Naive thymus-derived CD4-positive, alpha-beta T cell (primary cell): Measurements from ENCODE around the gene EZH2. TPM values are rescaled to one million over a fixed set of nuclear protein-coding genes. Genes with fewer than 3 reads are reported as not detected.
A peak's percentile ranks its signal among the peaks of the same experiment; 100 is the strongest.

Experiments
- ATAC-seq: fragments of 150-1000 bp; cut with Tn5 transposase; 2 replicates; pipeline ENCODE4 v1.10.0; 2021; ENCODE audit warnings: mild to moderate bottlenecking, moderate library complexity
- CTCF ChIA-PET: fragments of 350-600 bp; sonication (Branson Sonifier 250); formaldehyde crosslinking; loops from one replicate; lab custom pipeline; 2021; ENCODE audit warnings: antibody characterized with exemption; lab: Charles Lee
- POLR2A ChIA-PET: fragments of 350-600 bp; sonication (Branson Sonifier 250); formaldehyde crosslinking; loops from one replicate; lab custom pipeline; 2021; ENCODE audit warnings: antibody characterized with exemption, inconsistent platforms; lab: Charles Lee
- DNase-seq, 9 donors: peaks; one replicate each; pipeline versions ENCODE4 v3.0.0 to v3.0.0-alpha.2; 2020 to 2022; ENCODE audit warnings: mixed read lengths in 1 of 9
- H3K27ac ChIP-seq: one replicate; pipeline ENCODE4 v1.7.0; 2013; ENCODE audit warnings: mild to moderate bottlenecking, low read depth, low read length, moderate library complexity
- H3K27me3 ChIP-seq, 2 donors: one replicate each; pipeline ENCODE4 v1.7.0; 2013; ENCODE audit warnings: low read length in 2 of 2, mild to moderate bottlenecking in 2 of 2, moderate library complexity in 2 of 2; ENCODE audit not compliant: control insufficient read depth in 2 of 2, insufficient read depth in 2 of 2
- H3K36me3 ChIP-seq, 3 experiments: 1 replicate in 2 of 3; 2 replicates in 1 of 3; pipeline ENCODE4 v1.7.0; 2013; ENCODE audit warnings: low read length in 3 of 3, mild to moderate bottlenecking in 3 of 3, moderate library complexity in 1 of 3; ENCODE audit not compliant: insufficient read depth in 3 of 3, control insufficient read depth in 2 of 3
- H3K4me1 ChIP-seq, 2 donors: one replicate each; pipeline ENCODE4 v1.7.0; 2013; ENCODE audit warnings: low read length in 2 of 2, mild to moderate bottlenecking in 2 of 2, moderate library complexity in 1 of 2; ENCODE audit not compliant: control insufficient read depth in 2 of 2, insufficient read depth in 2 of 2
- H3K4me3 ChIP-seq: 2 replicates; pipeline ENCODE4 v1.7.0; 2013; ENCODE audit warnings: mild to moderate bottlenecking, low read length
- H3K9me3 ChIP-seq, 3 experiments: 1 replicate in 2 of 3; 2 replicates in 1 of 3; pipeline ENCODE4 v1.7.0; 2013; ENCODE audit warnings: low read length in 3 of 3; ENCODE audit not compliant: control insufficient read depth in 2 of 3
- H3K27ac Mint-ChIP-seq, 9 donors: one replicate each; pipeline ENCODE4 v1.8.0; 2020 to 2022; ENCODE audit warnings: mixed read lengths in 9 of 9, mild to moderate bottlenecking in 8 of 9, moderate library complexity in 5 of 9, inconsistent platforms in 2 of 9
- H3K27me3 Mint-ChIP-seq, 5 donors: one replicate each; pipeline ENCODE4 v1.8.0; 2021 to 2022; ENCODE audit warnings: mixed read lengths in 5 of 5, mild to moderate bottlenecking in 1 of 5
- H3K36me3 Mint-ChIP-seq, 5 donors: one replicate each; pipeline ENCODE4 v1.8.0; 2020 to 2022; ENCODE audit warnings: mixed read lengths in 5 of 5, mild to moderate bottlenecking in 3 of 5, inconsistent platforms in 1 of 5
- H3K4me1 Mint-ChIP-seq, 7 donors: one replicate each; pipeline ENCODE4 v1.8.0; 2020 to 2022; ENCODE audit warnings: mixed read lengths in 7 of 7, mild to moderate bottlenecking in 3 of 7, inconsistent platforms in 1 of 7
- H3K4me3 Mint-ChIP-seq, 10 donors: one replicate each; pipeline ENCODE4 v1.8.0; 2020 to 2022; ENCODE audit warnings: mild to moderate bottlenecking in 10 of 10, mixed read lengths in 10 of 10, moderate library complexity in 6 of 10, inconsistent platforms in 2 of 10
- H3K9me3 Mint-ChIP-seq, 11 donors: one replicate each; pipeline ENCODE4 v1.8.0; 2020 to 2022; ENCODE audit warnings: mixed read lengths in 11 of 11, mild to moderate bottlenecking in 4 of 11, inconsistent platforms in 1 of 11, moderate library complexity in 1 of 11
- intact Hi-C, 2 donors: fragments of 100-400 bp; cut with micrococcal nuclease; formaldehyde crosslinking; loops; one replicate each; pipeline ENCODE4 v1.15.1; 2023
- polyA plus RNA-seq, 2 donors: library from polyadenylated mRNA; unstranded; fragments of 300-500 nt; fragmentation: Illumina TruSeq; gene quantifications; one replicate each; pipeline ENCODE4 v1.2.3, GENCODE V29; 2021
- total RNA-seq, 6 experiments: library from RNA in 5 of 6; stranded (reverse) in 5 of 6; gene quantifications; 1 replicate in 5 of 6; 2 replicates in 1 of 6; pipeline ENCODE4 v1.2.3 and lab custom pipeline; 2021 to 2026

EZH2 gene
- total RNA-seq (10 to 100 TPM in 3 of 5 experiments, 1 to 10 TPM in 2; 7.2 to 73.3 (median 18.9) TPM), polyA plus RNA-seq (1 to 10 TPM; 2.2 to 2.4 TPM), total RNA-seq (lab: John Stamatoyannopoulos, UW) (73.0 reads per million, percentile 79 among the genes with 10 or more reads in this experiment)

DNA sequence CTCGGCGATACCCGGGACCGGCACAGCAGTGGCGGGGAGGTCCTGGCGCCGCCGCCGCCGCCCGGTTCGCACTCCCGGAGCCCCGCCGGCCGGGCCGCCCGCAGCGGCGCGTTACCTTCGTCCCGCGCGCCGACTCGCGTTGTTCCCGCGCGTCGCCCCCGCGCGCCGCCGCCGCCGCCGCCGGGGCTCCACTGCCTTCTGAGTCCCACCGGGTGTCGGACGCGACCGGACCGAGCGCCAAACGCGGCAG, at the start of gene EZH2:
Gene EZH2 (minus strand): TSS at position 243 of the 250 bp plus-strand sequence. CDS start 36,993 bp downstream, outside the sequence.
- H3K36me3 ChIP-seq, result peaks cover 0 to 4% (median 0%) of the 10 kb centered on the region in 3 experiments
- Mint-ChIP-seq H3K4me3 (peak within 1 kb of the TSS; percentile 91 to 99 (median 96)), H3K27me3 (no peaks in the 10 kb centered on the region), H3K9me3 (no peaks in the 10 kb centered on the region), H3K36me3 (peaks cover 0 to 13% (median 0%) of the 10 kb centered on the region in 5 donors), H3K4me1 (peaks cover 0 to 45% (median 29%) of the 10 kb centered on the region in 7 donors), H3K27ac (peak within 1 kb of the TSS; percentile 90 to 98 (median 95))
- peak; percentile 27 for ATAC-seq
- intact Hi-C loops, result loop anchor here (1.0 to 5.0 kb wide), 14 partner anchors 15 to 263 kb away; partner anchors contain the start of genes PDIA4 (in 2 of the 2), CUL1 (in 1 of the 2), ZNF398 (in 1 of the 2) and ZNF425 (in 1 of the 2)
- H3K27me3 ChIP-seq, result no peaks in the 10 kb centered on the region
- DNase-seq, result no peak
- no peaks in the 10 kb centered on the region for H3K9me3 ChIP-seq
- ChIA-PET CTCF (no interaction called here), POLR2A (interaction anchor here (1.1 to 2.0 kb wide), 4 partner anchors 38 to 143 kb away, joined by 4 to 27 read pairs (median 5); no protein-coding TSS in a partner anchor)
- H3K4me1 ChIP-seq, result peaks cover 6 to 7% of the 10 kb centered on the region in 2 donors
- H3K27ac ChIP-seq, result peak within 1 kb of the TSS; percentile 97
- peak within 1 kb of the TSS; percentile 57 for H3K4me3 ChIP-seq

- H3K36me3 Mint-ChIP-seq, result peaks cover 0 to 7% (median 0%) of the 10 kb centered on the region in 5 donors
- POLR2A ChIA-PET, result interaction anchor here (0.9 to 2.5 kb wide), 2 partner anchors 10 to 11 kb away, joined by 3 to 10 read pairs; no protein-coding TSS in a partner anchor
These were observed 47.4 kb upstream of the EZH2 start for GRCh38 chr7:148931470-148931869.

GRCh38 chr7:148930335-148930734, 46.2 kb upstream of the EZH2 start:
- H3K4me1 Mint-ChIP-seq, result peaks cover 0 to 27% (median 19%) of the 10 kb centered on the region in 7 donors
- POLR2A ChIA-PET, result interaction anchor here (0.9 to 2.5 kb wide), 2 partner anchors 9 to 11 kb away, joined by 3 to 10 read pairs; no protein-coding TSS in a partner anchor
- DNase-seq, result no peak
- H3K4me1 ChIP-seq, result no peaks in the 10 kb centered on the region
- peaks cover 0 to 7% (median 0%) of the 10 kb centered on the region in 5 donors for H3K36me3 Mint-ChIP-seq
- intact Hi-C loops, result no loop called here
- peak overlapping the region in 2 of 10 donors; percentile 24 to 28 for H3K4me3 Mint-ChIP-seq
- H3K9me3 ChIP-seq, result no peaks in the 10 kb centered on the region
- no peak overlapping the region for H3K27ac ChIP-seq
- no peaks in the 10 kb centered on the region for H3K27me3 Mint-ChIP-seq
- no peaks in the 10 kb centered on the region for H3K36me3 ChIP-seq
- H3K27ac Mint-ChIP-seq, result peak overlapping the region in 4 of 9 donors; percentile 16 to 56 (median 22)
- peaks cover 0 to 2% (median 0%) of the 10 kb centered on the region in 11 donors for H3K9me3 Mint-ChIP-seq
- no peak overlapping the region for H3K4me3 ChIP-seq
- no peak for ATAC-seq
- CTCF ChIA-PET, result no interaction called here
- H3K27me3 ChIP-seq, result no peaks in the 10 kb centered on the region

More at GRCh38 chr7:148931470-148931869, 47.4 kb upstream of the EZH2 start:
- intact Hi-C loops, result no loop called here
- no peaks in the 10 kb centered on the region for H3K27me3 ChIP-seq
- no peaks in the 10 kb centered on the region for H3K9me3 ChIP-seq
- H3K4me3 Mint-ChIP-seq, result no peak overlapping the region
- H3K4me1 Mint-ChIP-seq, result peaks cover 0 to 22% (median 16%) of the 10 kb centered on the region in 7 donors
- ATAC-seq, result no peak
- H3K4me3 ChIP-seq, result no peak overlapping the region
- no peaks in the 10 kb centered on the region for H3K27me3 Mint-ChIP-seq
- H3K4me1 ChIP-seq, result no peaks in the 10 kb centered on the region
- H3K27ac Mint-ChIP-seq, result peak overlapping the region in 2 of 9 donors; percentile 58 to 64
- no peaks in the 10 kb centered on the region for H3K36me3 ChIP-seq
- DNase-seq, result no peak
- H3K27ac ChIP-seq, result no peak overlapping the region
- H3K9me3 Mint-ChIP-seq, result no peaks in the 10 kb centered on the region
- CTCF ChIA-PET, result interaction anchor here (0.7 to 1.0 kb wide), 3 partner anchors 8 to 22 kb away, joined by 3 read pairs; no protein-coding TSS in a partner anchor

- Histone ChIP-seq H3K27ac (no peak overlapping the region), H3K27me3 (no peaks in the 10 kb centered on the region), H3K4me3 (no peak overlapping the region), H3K4me1 (no peaks in the 10 kb centered on the region), H3K36me3 (no peaks in the 10 kb centered on the region), H3K9me3 (no peaks in the 10 kb centered on the region)
- ATAC-seq, result no peak
- intact Hi-C loops, result no loop called here
- ChIA-PET CTCF (no interaction called here), POLR2A (no interaction called here)
- H3K9me3 Mint-ChIP-seq, result peaks cover 0 to 2% (median 0%) of the 10 kb centered on the region in 11 donors
- no peak overlapping the region for H3K27ac Mint-ChIP-seq
- no peak overlapping the region for H3K4me3 Mint-ChIP-seq
- DNase-seq, result no peak
- peaks cover 0 to 33% (median 22%) of the 10 kb centered on the region in 7 donors for H3K4me1 Mint-ChIP-seq
- no peaks in the 10 kb centered on the region for H3K27me3 Mint-ChIP-seq
- H3K36me3 Mint-ChIP-seq, result peaks cover 0 to 6% (median 0%) of the 10 kb centered on the region in 5 donors
These were observed 45.1 kb upstream of the EZH2 start for GRCh38 chr7:148929176-148929575.

- ChIA-PET POLR2A (no interaction called here), CTCF (no interaction called here)
- Histone ChIP-seq H3K4me1 (no peaks in the 10 kb centered on the region), H3K27ac (no peak overlapping the region), H3K36me3 (no peaks in the 10 kb centered on the region), H3K9me3 (no peaks in the 10 kb centered on the region), H3K27me3 (no peaks in the 10 kb centered on the region), H3K4me3 (no peak overlapping the region)
- peak overlapping the region in 1 of 9 donors; percentile 19 for H3K27ac Mint-ChIP-seq
- H3K9me3 Mint-ChIP-seq, result peaks cover 0 to 2% (median 0%) of the 10 kb centered on the region in 11 donors
- peaks cover 3 to 42% (median 28%) of the 10 kb centered on the region in 7 donors for H3K4me1 Mint-ChIP-seq
- peaks cover 0 to 5% (median 0%) of the 10 kb centered on the region in 5 donors for H3K36me3 Mint-ChIP-seq
- intact Hi-C loops, result loop anchor here in 1 of 2 donors (2.0 kb wide), 1 partner anchor 13 kb away; no protein-coding TSS in a partner anchor
- no peaks in the 10 kb centered on the region for H3K27me3 Mint-ChIP-seq
- peak overlapping the region in 1 of 10 donors; percentile 8 for H3K4me3 Mint-ChIP-seq
- no peak for ATAC-seq
- no peak for DNase-seq
These were observed 43.3 kb upstream of the EZH2 start for GRCh38 chr7:148927123-148928045.

- ChIA-PET CTCF (interaction anchor here (0.6 kb wide), 1 partner anchor 230 kb away, joined by 3 read pairs; no protein-coding TSS in a partner anchor), POLR2A (no interaction called here)
These were observed 41.7 kb upstream of the EZH2 start for GRCh38 chr7:148925836-148926235.

More at GRCh38 chr7:148925836-148926235, 41.7 kb upstream of the EZH2 start:
- H3K4me3 Mint-ChIP-seq, result no peak overlapping the region
- H3K27ac Mint-ChIP-seq, result no peak overlapping the region
- H3K4me1 ChIP-seq, result peaks cover under 1 to 8% of the 10 kb centered on the region in 2 donors
- intact Hi-C loops, result loop anchor here in 1 of 2 donors (1.0 to 2.0 kb wide), 2 partner anchors 12 to 15 kb away; no protein-coding TSS in a partner anchor
- H3K9me3 ChIP-seq, result no peaks in the 10 kb centered on the region
- no peak for ATAC-seq
- H3K36me3 Mint-ChIP-seq, result peaks cover 0 to 6% (median 0%) of the 10 kb centered on the region in 5 donors
- no peak overlapping the region for H3K27ac ChIP-seq
- H3K4me1 Mint-ChIP-seq, result peaks cover 14 to 52% (median 34%) of the 10 kb centered on the region in 7 donors
- H3K4me3 ChIP-seq, result no peak overlapping the region
- H3K36me3 ChIP-seq, result no peaks in the 10 kb centered on the region
- DNase-seq, result no peak
- no peaks in the 10 kb centered on the region for H3K27me3 ChIP-seq
- no peaks in the 10 kb centered on the region for H3K27me3 Mint-ChIP-seq
- peaks cover 0 to 2% (median 0%) of the 10 kb centered on the region in 11 donors for H3K9me3 Mint-ChIP-seq
